Activated CD4-positive, CD25-positive, alpha-beta regulatory T cell treated with anti-CD3 and anti-CD28 coated beads, Interleukin-2, amount 50 U/mL, for 72 hours (primary cell): Measurements from ENCODE around the gene NCK2.

Source experiments
- DNase-seq: peaks from one replicate; pipeline ENCODE4 v3.0.0; 2021

NCK2 gene

DNA sequence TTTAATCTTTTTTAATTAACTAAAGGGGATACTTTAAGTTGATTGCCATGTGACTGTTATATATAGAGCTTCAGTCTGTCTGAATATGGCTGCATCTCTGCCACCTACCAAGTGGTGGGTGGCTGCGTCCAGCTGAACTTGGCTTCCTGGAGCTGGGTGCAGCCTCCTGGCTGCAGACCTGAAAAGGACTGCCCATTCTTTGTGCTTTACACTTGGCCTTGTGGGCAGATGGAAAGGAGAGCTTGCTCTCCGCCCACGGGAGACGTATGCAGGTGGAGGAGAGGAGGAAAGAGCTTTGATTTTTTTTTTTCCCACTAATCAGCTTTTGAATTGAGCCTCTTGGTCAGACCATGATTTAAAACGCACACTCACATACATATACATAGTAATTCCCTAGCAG lies 34.7 kb downstream of the NCK2 start:
- DNase-seq = no peak

DNA sequence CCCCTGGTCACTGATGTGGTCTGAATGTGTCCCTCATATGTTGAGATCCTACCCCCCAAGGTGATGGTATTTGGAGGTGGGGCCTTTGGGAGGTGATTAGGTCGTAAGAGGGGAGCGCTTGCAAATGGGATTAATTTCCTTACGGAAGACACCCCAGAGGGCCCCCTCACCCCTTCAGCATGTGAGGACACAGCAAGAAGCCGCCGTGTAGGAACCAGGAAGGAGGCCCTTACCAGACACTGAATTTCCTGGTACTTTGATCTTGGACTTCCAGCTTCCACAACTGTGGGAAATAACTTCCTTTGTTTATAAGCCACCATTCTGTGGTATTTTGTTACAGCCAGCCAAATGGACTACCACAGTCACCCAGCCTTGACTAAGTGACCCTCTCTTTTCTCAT lies 35.9 kb downstream of the NCK2 start:
- DNase-seq = no peak

DNA sequence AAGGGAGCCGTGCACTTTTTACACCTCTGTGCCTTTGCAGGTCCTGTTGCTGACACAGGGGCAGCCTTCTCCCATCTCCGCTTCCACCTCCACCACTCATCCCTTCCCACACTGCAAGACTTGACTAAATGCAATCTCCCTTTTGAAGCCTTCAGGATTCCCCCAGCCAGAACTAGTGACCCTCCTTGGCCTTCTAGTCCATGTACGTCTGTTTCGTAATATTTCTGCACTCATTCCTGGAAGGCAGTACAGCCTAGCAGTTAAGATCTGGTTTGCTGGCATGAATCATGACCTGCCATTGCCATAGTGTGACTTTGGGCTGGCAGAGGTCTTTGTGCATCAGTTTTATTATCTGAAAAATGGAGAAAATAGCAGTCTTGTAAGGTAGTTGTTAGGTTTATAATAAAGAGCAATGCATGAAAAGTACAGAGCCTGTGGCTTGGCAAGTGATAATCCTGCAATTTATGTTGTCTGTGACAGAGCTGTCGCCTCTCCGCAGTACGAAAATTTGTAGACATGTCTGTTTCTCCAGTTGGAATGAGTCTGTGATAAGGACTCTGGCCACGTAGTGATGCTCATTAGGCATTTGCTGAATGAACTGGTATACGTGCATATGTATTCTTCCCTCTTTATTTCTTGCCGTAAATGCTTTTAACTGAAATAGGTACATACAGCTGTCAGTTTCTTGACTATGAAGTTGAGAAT lies 36.7 kb downstream of the NCK2 start:
- no peak for DNase-seq

DNA sequence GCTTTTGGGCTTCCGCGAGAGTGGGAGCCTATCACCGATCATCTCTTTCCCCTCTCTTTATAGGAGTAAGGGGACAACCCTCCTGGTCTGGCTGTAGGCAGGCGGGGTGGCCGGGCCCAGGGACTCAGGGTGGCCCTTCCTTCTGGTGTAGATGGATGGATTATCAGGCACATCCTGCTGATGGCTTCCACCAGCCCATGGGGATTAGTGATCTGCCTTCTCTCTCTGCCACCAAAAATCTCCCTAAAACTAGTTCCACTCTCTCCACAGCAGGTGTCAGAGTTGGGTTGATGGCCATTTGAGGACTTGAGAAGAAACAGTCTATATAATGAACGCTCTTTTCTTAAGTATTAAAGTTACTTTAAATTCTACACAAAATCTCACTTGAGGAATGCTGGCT lies 37.4 kb downstream of the NCK2 start:
- DNase-seq = no peak

DNA sequence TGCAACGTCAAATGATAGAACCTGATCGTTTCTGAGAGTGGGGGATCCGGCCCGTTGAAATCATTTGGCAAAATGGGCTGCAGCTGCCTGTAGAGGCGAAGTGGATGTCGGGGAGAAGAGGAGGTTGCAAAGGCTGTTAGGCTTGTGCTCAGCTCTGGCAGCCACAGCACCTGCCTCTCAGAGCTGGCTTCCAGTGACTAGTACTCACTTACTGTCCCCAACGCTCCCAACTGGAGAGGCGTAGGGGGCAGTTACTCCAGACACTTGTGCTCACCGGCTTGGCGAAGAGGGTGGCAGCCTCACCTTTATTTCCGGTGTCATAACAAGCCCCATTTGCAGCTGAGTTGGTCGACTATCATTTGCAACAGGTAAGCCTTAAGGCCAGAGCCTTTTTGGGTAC lies 37.9 kb downstream of the NCK2 start:
- no peak for DNase-seq

DNA sequence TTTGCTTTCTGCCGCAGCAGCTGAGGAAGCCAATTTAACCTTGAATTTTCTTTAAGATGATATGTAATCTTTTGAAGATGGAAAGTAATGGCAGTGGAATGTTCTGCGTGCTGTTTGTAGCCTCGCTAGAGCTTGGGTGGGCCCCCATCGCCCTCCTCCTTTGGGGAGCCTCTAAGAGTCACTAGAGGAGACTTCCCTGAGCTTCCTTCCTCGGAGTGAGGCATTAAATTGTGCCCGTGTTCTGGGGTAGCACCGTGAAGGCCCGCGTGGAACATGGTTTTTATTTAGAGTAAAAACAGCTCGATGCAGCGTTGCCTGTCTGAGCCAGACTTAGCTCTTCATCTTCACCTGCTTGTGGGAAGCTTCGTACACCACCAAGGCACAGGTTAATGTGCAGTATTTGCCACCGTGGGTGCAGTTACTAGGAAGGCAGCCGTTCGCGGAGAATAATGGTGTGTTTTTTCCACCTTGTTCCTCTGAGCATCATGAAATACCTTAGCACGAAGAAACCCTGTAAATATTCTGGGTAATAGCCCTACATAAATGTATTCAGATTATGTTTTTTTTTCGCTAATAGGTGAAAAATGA lies 38.5 kb downstream of the NCK2 start:
- DNase-seq = no peak

DNA sequence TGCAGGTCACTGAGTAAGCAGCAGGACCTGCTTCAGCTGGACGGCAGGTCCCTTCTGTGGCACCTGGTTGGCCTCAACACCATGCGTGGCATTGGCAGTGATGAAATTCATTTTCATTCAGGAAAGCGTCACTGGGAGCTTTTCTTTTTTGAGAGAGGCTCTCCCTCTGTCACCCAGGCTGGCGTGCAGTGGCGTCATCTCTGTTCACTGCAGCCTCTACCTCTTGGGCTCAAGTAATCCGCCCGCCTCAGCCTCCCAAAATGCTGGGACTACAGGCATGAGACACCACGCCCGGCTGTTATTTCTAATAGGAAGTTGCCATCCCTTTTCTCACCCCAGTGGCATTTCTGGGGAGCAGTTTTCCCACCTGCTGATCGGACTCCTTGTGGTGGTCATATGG lies 39.3 kb downstream of the NCK2 start:
- DNase-seq = no peak

DNA sequence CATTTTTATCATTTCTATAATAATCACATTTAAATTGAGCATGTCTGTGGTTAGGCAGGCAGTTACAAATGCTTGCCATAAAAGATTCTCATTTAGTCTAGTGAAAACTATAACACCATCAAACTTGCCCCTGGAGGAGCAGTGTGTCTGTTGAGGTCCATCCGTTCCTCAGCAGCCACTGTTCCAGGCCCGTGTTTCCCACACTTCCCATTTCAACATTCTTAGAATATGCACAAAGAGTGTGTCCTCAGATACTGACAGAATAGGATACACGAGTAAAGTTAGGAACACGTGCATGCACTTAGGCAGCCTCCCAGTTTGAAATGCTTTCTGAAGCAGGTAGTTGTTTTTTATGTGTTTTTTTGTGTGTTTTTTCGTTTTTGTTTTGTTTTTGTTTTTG lies 39.9 kb downstream of the NCK2 start:
- DNase-seq = no peak

DNA sequence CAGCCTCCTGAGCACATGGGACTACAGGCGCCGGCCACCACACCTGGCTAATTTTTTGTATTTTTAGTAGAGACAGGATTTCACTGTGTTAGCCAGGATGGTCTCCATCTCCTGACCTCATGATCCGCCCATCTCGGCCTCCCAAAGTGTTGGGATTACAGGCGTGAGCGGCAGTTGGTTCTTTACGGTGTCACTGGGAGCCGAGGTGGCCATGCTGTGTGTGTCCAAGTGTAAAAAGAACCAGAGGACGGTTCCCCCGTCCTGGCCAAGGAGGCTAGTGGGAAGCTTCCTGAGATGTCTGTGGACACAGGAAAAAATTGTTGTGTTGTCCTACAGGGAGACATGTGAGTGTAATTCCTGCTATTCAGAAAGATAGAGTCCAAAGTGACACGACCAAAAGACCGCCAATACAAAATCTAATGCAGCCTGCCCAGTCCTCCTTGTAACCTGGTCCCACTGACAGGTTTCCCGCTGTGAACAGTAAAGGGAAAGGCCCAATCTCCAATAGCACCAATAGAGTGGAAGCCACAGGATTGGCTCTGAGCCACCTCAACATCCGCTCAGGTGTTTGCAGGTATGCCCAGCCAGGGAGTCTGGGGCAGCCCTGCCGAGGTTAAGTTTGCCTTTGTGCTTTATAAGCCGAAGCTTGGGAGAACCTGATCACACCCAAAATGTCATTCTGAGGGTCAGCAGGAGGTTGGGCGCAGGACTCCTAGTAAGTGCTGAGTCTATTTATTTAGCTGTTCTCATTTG lies 40.6 kb downstream of the NCK2 start:
- DNase-seq = no peak

DNA sequence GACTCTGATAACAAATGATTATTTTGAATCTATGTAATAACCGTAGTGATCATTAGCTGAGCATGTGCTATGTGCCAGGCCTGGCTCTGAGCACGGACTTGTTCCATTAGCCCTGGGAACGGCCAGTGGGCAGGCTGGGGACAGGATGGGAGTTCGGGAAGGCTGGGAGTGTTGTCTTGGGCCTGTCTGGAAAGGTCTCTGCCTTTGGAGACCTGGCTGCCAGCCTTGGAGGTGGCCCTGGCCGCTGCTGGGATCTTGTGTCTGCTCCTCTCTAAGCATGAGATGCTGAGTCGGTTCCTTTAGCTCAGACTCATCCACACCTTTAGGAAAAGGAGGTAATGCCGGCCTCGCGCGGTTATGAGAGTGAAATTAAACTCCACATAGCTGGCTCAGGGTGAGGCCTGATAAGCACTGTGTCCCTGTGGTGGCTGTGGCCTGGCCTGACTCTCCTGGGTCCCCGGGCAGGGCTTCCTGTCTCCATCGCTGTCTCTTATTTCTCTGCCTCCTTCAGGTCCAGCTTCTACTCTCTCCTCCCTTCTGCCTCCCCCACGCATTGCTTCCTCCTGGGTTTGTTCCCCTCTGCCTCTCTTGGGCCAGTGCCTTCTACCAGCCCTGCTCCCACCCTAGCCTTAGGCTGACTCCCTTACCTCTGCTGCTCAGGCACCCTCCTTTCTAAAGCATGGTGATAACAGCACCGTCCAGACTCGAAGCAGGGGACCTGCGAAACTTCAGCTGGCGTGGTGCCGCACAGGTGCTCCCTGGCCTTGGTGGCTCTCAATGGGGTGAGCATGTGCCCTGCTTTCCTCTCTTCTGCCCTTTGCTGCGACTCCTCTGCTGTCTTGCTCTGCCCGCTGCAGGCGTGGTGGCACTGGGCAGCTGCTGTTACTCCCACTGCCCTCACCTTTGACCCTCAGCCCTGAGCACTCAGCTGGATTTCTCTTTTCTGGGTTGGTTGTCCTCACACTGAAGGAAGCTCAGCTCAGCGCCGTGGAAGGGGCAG lies 41.8 kb downstream of the NCK2 start:
- no peak for DNase-seq

DNA sequence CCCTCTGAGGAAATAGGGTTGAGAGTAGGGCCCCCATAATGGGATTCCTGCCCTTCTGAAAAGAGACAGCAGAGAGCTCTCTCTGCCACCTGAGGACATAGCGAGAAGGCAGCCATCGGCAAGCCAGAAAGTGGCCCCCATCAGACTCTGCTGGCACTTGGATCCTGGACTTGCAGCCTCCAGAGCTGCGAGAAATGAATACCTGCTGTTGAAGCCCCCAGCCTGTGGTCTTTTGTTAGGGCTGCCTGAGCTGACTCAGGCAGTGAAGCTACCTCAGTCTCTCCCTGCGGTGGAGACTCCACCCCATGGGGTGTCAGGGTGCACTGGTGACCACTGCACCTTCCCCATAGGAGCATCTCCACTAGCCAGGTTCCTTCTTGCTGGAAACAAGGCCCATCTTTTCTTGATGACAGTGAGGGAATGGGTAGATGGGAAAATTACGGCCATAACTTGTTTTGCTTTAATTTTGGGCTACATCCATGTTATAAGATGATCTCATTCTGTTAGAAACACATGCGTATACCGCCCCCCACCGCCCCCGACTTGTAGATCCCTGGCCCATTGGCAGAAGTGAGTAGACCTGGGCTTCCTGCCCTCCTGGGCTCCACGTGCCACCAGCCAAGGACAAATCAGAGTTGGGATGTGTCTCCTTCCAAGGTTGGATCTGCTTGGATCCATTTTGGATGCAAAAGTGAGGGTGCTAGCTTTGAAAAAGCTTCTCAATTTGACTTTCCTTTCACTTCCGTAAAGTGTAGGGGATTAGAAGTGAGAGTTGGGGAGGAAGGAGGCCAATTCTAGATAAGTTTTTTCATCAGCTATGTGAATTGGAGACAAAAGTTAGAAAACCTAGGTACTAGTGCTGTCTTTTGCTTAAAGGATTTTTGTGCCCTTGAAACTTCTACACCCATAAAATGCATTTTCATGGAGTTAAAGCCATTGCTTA lies 42.9 kb downstream of the NCK2 start:
- DNase-seq = no peak

DNA sequence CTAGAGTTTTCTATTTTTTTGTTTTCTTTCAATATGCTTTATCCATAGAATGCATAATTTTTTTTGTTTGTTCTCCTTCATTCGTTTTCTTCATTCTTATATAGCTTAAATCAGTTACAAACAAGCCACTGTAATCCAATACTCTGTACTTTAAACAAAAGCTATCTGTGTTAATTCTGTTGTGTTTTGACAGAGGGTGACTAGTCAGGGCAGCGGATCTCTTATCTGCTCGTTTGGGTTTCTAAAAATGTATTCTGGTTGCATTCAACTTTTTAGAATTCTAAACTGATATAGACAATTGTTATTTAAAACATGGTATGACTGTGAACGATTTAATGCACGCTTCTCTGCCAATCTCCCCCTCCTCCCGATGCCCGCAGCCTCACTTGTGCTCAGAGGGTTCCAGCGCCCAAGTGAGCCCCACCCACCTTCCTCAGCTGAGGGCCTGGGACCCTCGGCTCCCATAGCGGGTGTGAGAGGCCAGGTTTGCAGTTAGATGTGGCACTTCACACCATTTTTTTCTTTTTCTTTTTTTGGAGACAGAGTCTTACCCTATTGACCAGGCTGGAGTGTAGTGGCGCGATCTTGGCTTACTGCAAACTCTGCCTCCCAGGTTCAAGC lies 44.1 kb downstream of the NCK2 start:
- DNase-seq = no peak

DNA sequence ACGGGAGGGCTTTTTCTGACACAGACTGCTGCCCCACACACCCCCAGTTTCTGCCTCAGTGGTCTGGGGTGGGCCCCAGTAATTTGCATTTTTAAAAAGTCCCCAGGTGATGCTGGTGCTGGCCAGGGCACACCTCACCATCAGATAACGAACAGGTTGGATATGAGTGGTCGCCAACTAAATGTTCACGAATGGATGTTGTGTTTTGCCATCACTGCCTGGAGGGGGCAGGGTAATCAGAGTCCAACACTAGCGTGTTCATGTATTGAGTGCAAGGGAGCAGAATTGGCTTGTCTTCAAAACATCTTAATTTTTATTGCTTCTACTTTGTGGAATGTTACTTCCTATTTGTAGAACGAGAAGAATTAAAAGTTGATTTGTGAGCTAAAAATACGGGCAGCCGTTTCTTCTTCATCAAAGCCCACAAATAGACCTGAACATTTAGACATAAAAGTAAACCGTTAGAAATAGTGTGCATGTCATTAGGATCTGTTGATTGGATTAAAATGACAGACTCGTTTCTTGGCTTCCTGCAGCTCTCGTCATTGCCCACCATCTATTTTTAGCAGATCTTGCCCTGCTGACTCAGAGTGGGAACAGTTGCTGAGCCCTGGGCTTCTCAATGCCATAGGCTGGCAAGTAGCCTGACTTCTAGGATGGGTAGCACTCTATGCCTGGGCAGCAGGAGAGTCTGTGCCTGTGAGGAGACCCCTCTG lies 45.2 kb downstream of the NCK2 start:
- DNase-seq = peak; percentile 53

DNA sequence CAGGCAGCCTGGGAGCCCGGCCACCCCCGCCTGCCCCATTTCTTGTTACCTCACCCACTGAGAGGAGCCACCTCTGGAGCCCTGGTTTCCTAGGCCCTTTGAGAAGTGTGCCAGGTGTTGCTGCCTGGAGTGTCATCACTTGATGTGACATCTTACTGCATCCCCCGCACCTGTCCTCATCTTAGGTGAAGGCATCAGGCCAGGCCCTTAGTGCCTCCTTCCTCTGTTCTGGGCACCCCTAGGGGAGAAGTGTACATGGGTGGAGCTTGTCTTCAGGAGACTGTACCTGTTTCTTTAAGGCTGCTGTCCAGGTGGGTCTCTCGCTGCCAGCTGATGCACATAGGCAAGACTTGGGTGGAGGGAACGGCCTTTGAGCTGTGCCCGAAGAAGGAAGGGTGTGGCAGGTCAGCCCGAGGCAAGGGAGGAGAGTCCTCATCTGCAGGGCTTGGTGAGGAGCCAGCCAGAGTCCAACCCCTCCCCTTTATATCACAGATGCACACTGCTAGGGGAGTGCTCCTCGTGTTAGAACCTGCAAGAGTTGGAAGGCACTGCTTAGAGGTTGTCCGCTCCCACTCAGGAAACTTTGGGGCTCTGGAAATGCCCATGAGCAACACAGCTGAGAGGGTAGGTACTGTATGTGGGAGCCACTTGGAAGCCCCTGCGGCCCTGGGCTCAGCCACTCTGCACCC lies 45.9 kb downstream of the NCK2 start:
- no peak for DNase-seq

DNA sequence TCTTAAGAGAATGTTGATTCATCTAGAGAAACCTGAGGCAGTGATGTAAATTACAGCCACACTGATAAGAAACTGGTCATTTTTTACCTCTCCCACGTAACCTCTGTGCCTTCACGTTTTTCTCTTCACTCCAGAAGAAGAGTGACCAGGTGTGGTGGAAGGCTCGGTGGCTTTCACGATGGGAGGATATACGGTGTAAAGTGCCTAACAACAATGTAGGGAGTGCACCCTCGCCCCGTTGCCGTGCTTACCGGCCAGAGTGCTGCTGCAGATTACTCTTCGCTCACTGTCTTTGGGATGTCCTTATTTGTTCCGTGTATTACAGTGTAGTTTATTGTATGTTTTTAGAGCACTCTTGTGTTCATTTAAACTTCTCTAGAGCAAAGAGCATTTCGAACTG lies 46.5 kb downstream of the NCK2 start:
- no peak for DNase-seq

DNA sequence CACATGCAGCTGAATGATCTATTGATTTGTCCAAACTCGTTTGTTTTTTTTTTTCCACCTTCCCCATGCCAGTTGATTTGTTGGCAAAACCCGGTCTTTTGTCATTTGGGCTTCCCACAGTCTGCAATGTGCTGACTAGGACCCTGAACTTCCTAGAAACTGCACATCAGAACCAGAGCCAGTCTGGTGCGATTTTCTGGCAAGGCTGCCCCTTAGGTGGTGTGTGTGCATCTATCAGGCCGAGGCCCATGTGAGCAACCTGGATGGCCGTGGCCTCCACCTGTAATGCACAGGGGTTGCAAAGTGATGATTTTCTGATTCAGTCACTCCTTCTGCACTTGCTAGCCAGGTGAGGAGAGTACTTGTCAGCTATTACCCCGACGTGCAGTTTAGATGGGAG lies 47.8 kb downstream of the NCK2 start:
- no peak for DNase-seq

DNA sequence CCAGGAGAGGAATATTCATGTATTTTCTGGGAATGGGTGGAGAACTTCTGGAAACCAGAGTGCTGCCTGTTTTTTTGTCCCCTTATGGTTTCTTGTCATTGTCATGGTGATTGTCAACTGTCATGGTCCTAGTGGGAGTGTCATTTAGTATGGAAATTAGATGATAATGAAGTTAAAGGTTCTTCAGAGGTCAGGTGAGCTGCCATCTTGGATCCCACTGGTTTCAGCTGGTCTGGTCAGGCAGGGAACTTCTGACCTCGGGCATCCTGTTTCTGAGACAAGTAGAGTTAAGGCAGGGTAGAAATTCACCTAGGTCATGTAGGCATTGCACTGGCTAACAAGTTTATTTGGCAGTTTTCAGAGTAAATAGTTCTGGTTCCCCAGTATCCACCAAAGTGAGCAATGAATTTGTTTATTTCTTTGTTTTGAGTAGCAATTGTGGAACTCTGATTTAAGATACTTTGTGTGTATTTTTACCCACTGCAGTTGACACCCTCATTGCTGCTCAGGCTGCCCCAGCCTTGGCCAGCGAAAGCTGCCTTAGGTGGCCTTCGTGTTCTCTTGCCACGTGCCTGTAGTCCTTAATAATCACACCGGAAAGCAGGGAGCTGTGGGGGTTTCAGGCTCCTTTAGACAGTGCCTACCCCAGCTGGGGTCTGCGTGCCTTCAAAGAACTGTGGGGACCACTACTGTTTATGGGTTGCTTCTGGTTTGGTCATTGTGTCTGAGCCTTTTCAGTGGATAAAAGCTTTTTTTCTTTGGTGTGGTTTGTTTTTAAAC lies 48.7 kb downstream of the NCK2 start:
- no peak for DNase-seq

DNA sequence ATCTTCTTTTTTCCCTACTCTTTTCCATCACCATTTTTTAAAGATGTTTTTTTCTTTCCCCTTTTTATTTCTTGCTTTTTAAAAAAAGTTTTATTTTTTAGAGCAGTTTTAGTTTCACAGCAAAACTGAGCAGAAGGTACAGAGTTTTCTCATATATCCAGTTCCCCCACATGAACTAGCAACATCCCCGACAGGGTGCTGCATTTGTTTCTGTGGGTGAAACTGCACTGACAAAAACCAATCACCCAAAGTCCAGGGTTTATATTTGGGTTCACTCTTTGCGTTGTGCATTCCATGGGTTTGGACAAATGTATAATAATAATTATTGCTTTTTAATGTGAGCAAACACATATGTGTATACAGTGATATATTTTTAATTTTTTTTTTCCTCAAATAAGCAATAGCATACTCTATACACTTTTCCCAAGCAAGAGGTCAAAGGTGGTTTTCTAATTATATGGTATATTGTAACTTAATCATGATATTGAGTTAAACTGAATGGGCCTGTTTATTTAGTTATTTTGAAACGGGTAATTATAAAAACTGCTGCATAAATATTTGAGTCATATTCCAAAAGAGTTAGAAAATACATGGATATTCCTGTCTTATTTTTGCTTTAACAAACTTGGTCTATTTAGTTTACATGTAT lies 50.3 kb downstream of the NCK2 start:
- DNase-seq = no peak

DNA sequence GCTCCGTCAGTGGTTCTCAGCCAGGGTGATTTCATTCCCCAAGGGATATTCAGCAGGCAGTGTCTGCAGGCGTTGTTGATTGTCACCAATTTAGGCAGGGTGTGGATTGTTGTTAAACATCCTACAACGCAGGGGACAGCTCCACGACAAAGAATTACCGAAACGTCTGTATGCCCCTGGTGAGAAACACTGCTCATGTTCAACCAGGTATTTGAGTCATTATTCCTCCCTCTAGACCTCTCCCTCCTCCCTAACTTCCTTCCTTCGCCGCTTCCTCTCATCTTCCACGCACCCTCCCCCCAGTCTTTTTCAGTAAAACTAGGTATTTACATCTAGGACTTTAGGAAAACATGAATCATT lies 50.8 kb downstream of the NCK2 start:
- no peak for DNase-seq
